ENCODE measurements around the gene TMEM53.

TMEM53 gene

GRCh38 chr1:44645476-44646244 lies 28.6 kb downstream of the TMEM53 start:
- peaks cover 41 to 100% (median 91%) of the 10 kb centered on the region in 4 experiments for H3K36me3 ChIP-seq (ENCODE audit: control insufficient read depth in 4 of 4, insufficient read depth in 4 of 4, low read length in 3 of 4)
- 96% methylated on average over 17 of the region's 18 CpGs for whole genome bisulfite sequencing (ENCODE audit: insufficient coverage)
- DNase-seq, result no peak
- ChIA-PET POLR2A (interaction anchor here (1.0 kb wide), 1 partner anchor 14 kb away, joined by 3 read pairs; no protein-coding TSS in a partner anchor), CTCF (interaction anchor here (1.0 to 3.7 kb wide), 3 partner anchors 9 to 428 kb away, joined by 3 to 18 read pairs (median 10); no protein-coding TSS in a partner anchor)
- no peaks in the 10 kb centered on the region for H3K9me3 ChIP-seq (ENCODE audit: control extremely low read depth in 1 of 5, control insufficient read depth in 4 of 5, insufficient read depth in 2 of 5, low read depth in 1 of 5, low read length in 4 of 5)
- no peaks in the 10 kb centered on the region for H3K27me3 ChIP-seq (replicated peaks in 2 of 5; ENCODE audit: control insufficient read depth in 4 of 5, insufficient read depth in 5 of 5, low read length in 4 of 5)
- H3K4me3 ChIP-seq (ENCODE audit: control insufficient read depth in 1 of 7, extremely low read depth in 1 of 7, insufficient read depth in 4 of 7, low read depth in 2 of 7, low read length in 6 of 7), result no peak overlapping the region
- no peaks in the 10 kb centered on the region for H3K4me1 ChIP-seq (ENCODE audit: control extremely low read depth in 1 of 4, control insufficient read depth in 4 of 4, insufficient read depth in 4 of 4, low read length in 3 of 4)
- H3K27ac ChIP-seq (ENCODE audit: insufficient read depth in 1 of 2, low read depth in 1 of 2, low read length in 2 of 2, poor library complexity in 1 of 2, severe bottlenecking in 2 of 2), result no peak overlapping the region

- H3K27ac ChIP-seq (ENCODE audit: insufficient read depth in 1 of 2, low read depth in 1 of 2, low read length in 2 of 2, poor library complexity in 1 of 2, severe bottlenecking in 2 of 2), result no peak overlapping the region
- ChIA-PET POLR2A (no interaction called here), CTCF (interaction anchor here (12.9 kb wide), 1 partner anchor 7 kb away, joined by 114 read pairs; no protein-coding TSS in a partner anchor)
- H3K9me3 ChIP-seq (ENCODE audit: control extremely low read depth in 1 of 5, control insufficient read depth in 4 of 5, insufficient read depth in 2 of 5, low read depth in 1 of 5, low read length in 4 of 5), result no peaks in the 10 kb centered on the region
- no peaks in the 10 kb centered on the region for H3K4me1 ChIP-seq (ENCODE audit: control extremely low read depth in 1 of 4, control insufficient read depth in 4 of 4, insufficient read depth in 4 of 4, low read length in 3 of 4)
- peaks cover 38 to 99% (median 91%) of the 10 kb centered on the region in 4 experiments for H3K36me3 ChIP-seq (ENCODE audit: control insufficient read depth in 4 of 4, insufficient read depth in 4 of 4, low read length in 3 of 4)
- H3K27me3 ChIP-seq (replicated peaks in 2 of 5; ENCODE audit: control insufficient read depth in 4 of 5, insufficient read depth in 5 of 5, low read length in 4 of 5), result no peaks in the 10 kb centered on the region
- no peak overlapping the region for H3K4me3 ChIP-seq (ENCODE audit: control insufficient read depth in 1 of 7, extremely low read depth in 1 of 7, insufficient read depth in 4 of 7, low read depth in 2 of 7, low read length in 6 of 7)
- 98% methylated on average over 5 of the region's 7 CpGs for WGBS (ENCODE audit: insufficient coverage)
- no peak for DNase-seq
Measured at GRCh38 chr1:44644806-44645205, 29.5 kb downstream of the TMEM53 start.

DNA sequence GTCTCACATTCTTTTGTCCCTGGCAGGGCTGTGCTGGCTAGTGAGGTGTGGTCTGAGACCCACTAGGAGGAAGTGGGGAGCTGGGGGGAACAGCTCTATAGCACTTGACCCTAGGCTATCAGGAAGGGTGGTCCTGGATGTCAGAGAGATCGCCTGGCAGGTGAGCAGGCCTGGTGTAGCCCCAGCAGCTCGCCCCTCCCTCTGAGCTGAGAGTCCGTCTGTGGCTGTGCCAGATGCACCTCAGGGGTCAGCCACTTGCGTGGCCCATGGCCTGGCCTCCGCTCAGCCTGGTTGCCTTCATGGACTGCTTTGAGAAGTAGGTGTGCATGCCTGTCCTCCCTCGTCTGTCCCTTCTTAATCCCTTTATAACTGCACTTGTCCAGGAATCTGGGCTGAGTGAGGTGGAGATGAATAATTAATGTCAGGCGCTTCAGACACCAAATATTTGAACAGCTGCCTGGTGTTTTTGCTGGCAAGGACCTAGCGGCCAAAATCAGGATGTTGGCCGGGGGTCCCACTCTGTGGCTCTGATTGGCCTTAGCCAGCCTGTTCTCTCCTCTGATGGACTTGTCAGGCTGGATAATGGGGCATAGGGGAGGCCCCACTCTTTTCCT lies 30.5 kb downstream of the TMEM53 start:
- Histone ChIP-seq H3K4me3 (ENCODE audit: control insufficient read depth in 1 of 7, extremely low read depth in 1 of 7, insufficient read depth in 4 of 7, low read depth in 2 of 7, low read length in 6 of 7) (no peak overlapping the region), H3K27ac (ENCODE audit: insufficient read depth in 1 of 2, low read depth in 1 of 2, low read length in 2 of 2, poor library complexity in 1 of 2, severe bottlenecking in 2 of 2) (no peak overlapping the region), H3K36me3 (ENCODE audit: control insufficient read depth in 4 of 4, insufficient read depth in 4 of 4, low read length in 3 of 4) (peaks cover 34 to 98% (median 87%) of the 10 kb centered on the region in 4 experiments), H3K27me3 (replicated peaks in 2 of 5; ENCODE audit: control insufficient read depth in 4 of 5, insufficient read depth in 5 of 5, low read length in 4 of 5) (no peaks in the 10 kb centered on the region), H3K9me3 (ENCODE audit: control extremely low read depth in 1 of 5, control insufficient read depth in 4 of 5, insufficient read depth in 2 of 5, low read depth in 1 of 5, low read length in 4 of 5) (no peaks in the 10 kb centered on the region), H3K4me1 (ENCODE audit: control extremely low read depth in 1 of 4, control insufficient read depth in 4 of 4, insufficient read depth in 4 of 4, low read length in 3 of 4) (no peaks in the 10 kb centered on the region)
- ChIA-PET POLR2A (interaction anchor here (1.5 kb wide), 1 partner anchor 8 kb away, joined by 4 read pairs; no protein-coding TSS in a partner anchor), CTCF (interaction anchor here (12.9 kb wide), 1 partner anchor 8 kb away, joined by 114 read pairs; no protein-coding TSS in a partner anchor)
- 94% methylated on average over 9 of the region's 9 CpGs for WGBS (ENCODE audit: insufficient coverage)
- DNase-seq, result no peak

GRCh38 chr1:44642925-44643324 lies 31.4 kb downstream of the TMEM53 start:
- 95% methylated on average over 3 of the region's 3 CpGs for WGBS (ENCODE audit: insufficient coverage)
- CTCF ChIA-PET, result interaction anchor here (1.1 to 12.9 kb wide), 4 partner anchors 9 to 426 kb away, joined by 3 to 114 read pairs (median 4); no protein-coding TSS in a partner anchor
- Histone ChIP-seq H3K27ac (ENCODE audit: insufficient read depth in 1 of 2, low read depth in 1 of 2, low read length in 2 of 2, poor library complexity in 1 of 2, severe bottlenecking in 2 of 2) (no peak overlapping the region), H3K36me3 (ENCODE audit: control insufficient read depth in 4 of 4, insufficient read depth in 4 of 4, low read length in 3 of 4) (peaks cover 34 to 98% (median 88%) of the 10 kb centered on the region in 4 experiments), H3K4me1 (ENCODE audit: control extremely low read depth in 1 of 4, control insufficient read depth in 4 of 4, insufficient read depth in 4 of 4, low read length in 3 of 4) (no peaks in the 10 kb centered on the region), H3K4me3 (ENCODE audit: control insufficient read depth in 1 of 7, extremely low read depth in 1 of 7, insufficient read depth in 4 of 7, low read depth in 2 of 7, low read length in 6 of 7) (no peak overlapping the region), H3K9me3 (ENCODE audit: control extremely low read depth in 1 of 5, control insufficient read depth in 4 of 5, insufficient read depth in 2 of 5, low read depth in 1 of 5, low read length in 4 of 5) (no peaks in the 10 kb centered on the region), H3K27me3 (replicated peaks in 2 of 5; ENCODE audit: control insufficient read depth in 4 of 5, insufficient read depth in 5 of 5, low read length in 4 of 5) (no peaks in the 10 kb centered on the region)
- no peak for DNase-seq
- POLR2A ChIA-PET, result interaction anchor here (1.5 kb wide), 1 partner anchor 9 kb away, joined by 4 read pairs; no protein-coding TSS in a partner anchor

GRCh38 chr1:44642255-44642654 lies 32.0 kb downstream of the TMEM53 start:
- Histone ChIP-seq H3K9me3 (ENCODE audit: control extremely low read depth in 1 of 5, control insufficient read depth in 4 of 5, insufficient read depth in 2 of 5, low read depth in 1 of 5, low read length in 4 of 5) (no peaks in the 10 kb centered on the region), H3K4me1 (ENCODE audit: control extremely low read depth in 1 of 4, control insufficient read depth in 4 of 4, insufficient read depth in 4 of 4, low read length in 3 of 4) (no peaks in the 10 kb centered on the region), H3K4me3 (ENCODE audit: control insufficient read depth in 1 of 7, extremely low read depth in 1 of 7, insufficient read depth in 4 of 7, low read depth in 2 of 7, low read length in 6 of 7) (no peak overlapping the region), H3K27me3 (replicated peaks in 2 of 5; ENCODE audit: control insufficient read depth in 4 of 5, insufficient read depth in 5 of 5, low read length in 4 of 5) (no peaks in the 10 kb centered on the region), H3K27ac (ENCODE audit: insufficient read depth in 1 of 2, low read depth in 1 of 2, low read length in 2 of 2, poor library complexity in 1 of 2, severe bottlenecking in 2 of 2) (no peak overlapping the region), H3K36me3 (ENCODE audit: control insufficient read depth in 4 of 4, insufficient read depth in 4 of 4, low read length in 3 of 4) (peaks cover 34 to 98% (median 88%) of the 10 kb centered on the region in 4 experiments)
- DNase-seq, result no peak
- CTCF ChIA-PET, result interaction anchor here (1.0 to 12.9 kb wide), 7 partner anchors 9 to 425 kb away, joined by 3 to 114 read pairs (median 3); no protein-coding TSS in a partner anchor
- 100% methylated on average over 2 of the region's 2 CpGs for WGBS (ENCODE audit: insufficient coverage)
- POLR2A ChIA-PET, result no interaction called here

- WGBS (ENCODE audit: insufficient coverage), result 100% methylated on average over 8 of the region's 12 CpGs
- Histone ChIP-seq H3K36me3 (ENCODE audit: control insufficient read depth in 4 of 4, insufficient read depth in 4 of 4, low read length in 3 of 4) (peaks cover 34 to 98% (median 89%) of the 10 kb centered on the region in 4 experiments), H3K27me3 (replicated peaks in 2 of 5; ENCODE audit: control insufficient read depth in 4 of 5, insufficient read depth in 5 of 5, low read length in 4 of 5) (no peaks in the 10 kb centered on the region), H3K4me1 (ENCODE audit: control extremely low read depth in 1 of 4, control insufficient read depth in 4 of 4, insufficient read depth in 4 of 4, low read length in 3 of 4) (no peaks in the 10 kb centered on the region), H3K27ac (ENCODE audit: insufficient read depth in 1 of 2, low read depth in 1 of 2, low read length in 2 of 2, poor library complexity in 1 of 2, severe bottlenecking in 2 of 2) (no peak overlapping the region), H3K4me3 (ENCODE audit: control insufficient read depth in 1 of 7, extremely low read depth in 1 of 7, insufficient read depth in 4 of 7, low read depth in 2 of 7, low read length in 6 of 7) (no peak overlapping the region), H3K9me3 (ENCODE audit: control extremely low read depth in 1 of 5, control insufficient read depth in 4 of 5, insufficient read depth in 2 of 5, low read depth in 1 of 5, low read length in 4 of 5) (no peaks in the 10 kb centered on the region)
- CTCF ChIA-PET, result interaction anchor here (1.0 to 12.9 kb wide), 7 partner anchors 10 to 424 kb away, joined by 3 to 114 read pairs (median 3); no protein-coding TSS in a partner anchor
- POLR2A ChIA-PET, result no interaction called here
- no peak for DNase-seq
Measured at GRCh38 chr1:44641126-44642102, 32.9 kb downstream of the TMEM53 start.

Measured in common myeloid progenitor, CD34-positive (primary cell).